ENCODE results near the gene TSSK3. TPM values are rescaled to one million over a fixed set of nuclear protein-coding genes. Genes with fewer than 3 reads are reported as not detected.

TSSK3 gene
- total and polyA plus RNA-seq, 9 of the 15 experiments (the other 6 are each of a cell fraction or from before 2014, with no cell fraction given), result 0.27 to 2.8 (median 1.9) TPM

DNA sequence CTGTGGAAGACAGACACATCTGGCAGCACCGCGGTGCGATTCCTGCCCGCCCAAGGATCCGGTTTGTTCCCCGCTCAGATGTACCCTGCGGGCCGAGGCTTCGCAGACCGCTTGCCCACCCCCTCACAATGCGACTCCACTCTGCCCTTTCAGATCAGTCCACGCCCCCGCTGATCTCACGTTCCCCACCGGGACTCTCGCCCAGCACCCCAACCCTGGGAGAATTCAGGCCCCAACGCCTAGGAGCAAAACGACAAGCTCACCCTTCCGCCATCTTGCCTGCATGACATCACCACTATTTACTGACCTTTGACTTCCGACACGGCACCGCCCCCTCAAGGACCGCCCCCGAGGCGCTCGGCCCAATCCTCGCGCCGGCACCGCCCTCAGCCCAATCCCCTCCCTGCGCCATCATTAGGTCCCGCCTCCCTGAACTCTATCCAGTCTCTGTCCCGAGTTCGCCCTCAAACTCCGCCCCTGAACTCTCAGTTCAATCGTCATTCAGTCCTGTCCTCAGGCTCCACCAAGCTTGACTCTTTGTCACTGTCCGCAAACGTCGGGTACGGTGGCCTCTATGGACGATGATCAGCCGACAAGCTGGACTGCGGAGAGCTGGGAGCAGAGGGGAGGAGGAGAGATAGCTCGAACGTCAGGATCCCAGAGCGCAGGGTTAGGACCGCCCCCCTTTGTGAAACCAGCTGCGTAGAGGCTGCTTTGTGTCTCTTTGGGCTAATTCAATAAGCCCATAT lies 32.0 kb downstream of the TSSK3 start, which contains the start of gene BSDC1 (continued):
- TF ChIP-seq, protein P1, sequence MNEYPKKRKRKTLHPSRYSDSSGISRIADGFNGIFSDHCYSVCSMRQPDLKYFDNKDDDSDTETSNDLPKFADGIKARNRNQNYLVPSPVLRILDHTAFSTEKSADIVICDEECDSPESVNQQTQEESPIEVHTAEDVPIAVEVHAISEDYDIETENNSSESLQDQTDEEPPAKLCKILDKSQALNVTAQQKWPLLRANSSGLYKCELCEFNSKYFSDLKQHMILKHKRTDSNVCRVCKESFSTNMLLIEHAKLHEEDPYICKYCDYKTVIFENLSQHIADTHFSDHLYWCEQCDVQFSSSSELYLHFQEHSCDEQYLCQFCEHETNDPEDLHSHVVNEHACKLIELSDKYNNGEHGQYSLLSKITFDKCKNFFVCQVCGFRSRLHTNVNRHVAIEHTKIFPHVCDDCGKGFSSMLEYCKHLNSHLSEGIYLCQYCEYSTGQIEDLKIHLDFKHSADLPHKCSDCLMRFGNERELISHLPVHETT (CRISPR knock-in tag; conservative IDR thresholded peaks at IDR 0.05 in 1 of 2, IDR thresholded peaks at IDR 0.05 in 1 of 2), result peak in 1 of 2 experiments; percentile 86; a peak in 2 of 4 replicates
- no peak for TF ChIP-seq ZNF778 (CRISPR knock-in tag; IDR thresholded peaks at IDR 0.05)
- no peak for TF ChIP-seq ZNF12 (CRISPR knock-in tag; IDR thresholded peaks at IDR 0.05)
- TF ChIP-seq ZKSCAN3 (CRISPR knock-in tag; IDR thresholded peaks at IDR 0.05), result no peak
- no peak for TF ChIP-seq ZNF408 (CRISPR knock-in tag; IDR thresholded peaks at IDR 0.05; ENCODE audit: low read depth)
- TF ChIP-seq, protein P2, sequence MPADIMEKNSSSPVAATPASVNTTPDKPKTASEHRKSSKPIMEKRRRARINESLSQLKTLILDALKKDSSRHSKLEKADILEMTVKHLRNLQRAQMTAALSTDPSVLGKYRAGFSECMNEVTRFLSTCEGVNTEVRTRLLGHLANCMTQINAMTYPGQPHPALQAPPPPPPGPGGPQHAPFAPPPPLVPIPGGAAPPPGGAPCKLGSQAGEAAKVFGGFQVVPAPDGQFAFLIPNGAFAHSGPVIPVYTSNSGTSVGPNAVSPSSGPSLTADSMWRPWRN (IDR thresholded peaks at IDR 0.05; ENCODE audit: low read depth), result no peak
- TF ChIP-seq, protein P3, sequence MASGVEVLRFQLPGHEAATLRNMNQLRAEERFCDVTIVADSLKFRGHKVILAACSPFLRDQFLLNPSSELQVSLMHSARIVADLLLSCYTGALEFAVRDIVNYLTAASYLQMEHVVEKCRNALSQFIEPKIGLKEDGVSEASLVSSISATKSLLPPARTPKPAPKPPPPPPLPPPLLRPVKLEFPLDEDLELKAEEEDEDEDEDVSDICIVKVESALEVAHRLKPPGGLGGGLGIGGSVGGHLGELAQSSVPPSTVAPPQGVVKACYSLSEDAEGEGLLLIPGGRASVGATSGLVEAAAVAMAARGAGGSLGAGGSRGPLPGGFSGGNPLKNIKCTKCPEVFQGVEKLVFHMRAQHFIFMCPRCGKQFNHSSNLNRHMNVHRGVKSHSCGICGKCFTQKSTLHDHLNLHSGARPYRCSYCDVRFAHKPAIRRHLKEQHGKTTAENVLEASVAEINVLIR (CRISPR knock-in tag; IDR thresholded peaks at IDR 0.05), result peak; percentile 58
- TF ChIP-seq NFIC (IDR thresholded peaks at IDR 0.05), result peak; percentile 34
- peak; percentile 98 for TF ChIP-seq JUND (IDR thresholded peaks at IDR 0.05; ENCODE audit: borderline replicate concordance, low read depth, low read length)
- TF ChIP-seq JUND (tag; IDR thresholded peaks at IDR 0.05; ENCODE audit: borderline replicate concordance, low read depth, low read length), result peak; percentile 99
- no peak for TF ChIP-seq ZNF79 (CRISPR knock-in tag; IDR thresholded peaks at IDR 0.05; ENCODE audit: low read depth)
- no peak for TF ChIP-seq MCM3 (IDR thresholded peaks at IDR 0.05)
- TF ChIP-seq RAD51 (IDR thresholded peaks at IDR 0.05; ENCODE audit: borderline replicate concordance, low read depth), result no peak; the same call in 1 of the 2 replicates
- TF ChIP-seq CEBPB (tag; IDR thresholded peaks at IDR 0.05), result no peak
- peak; percentile 48; the same call in 1 of the 2 replicates for TF ChIP-seq ARID1B (IDR thresholded peaks at IDR 0.05)
- TF ChIP-seq XRCC4 (IDR thresholded peaks at IDR 0.05; ENCODE audit: extremely low read depth, insufficient read depth, insufficient read length), result no peak
- TF ChIP-seq, protein P4, sequence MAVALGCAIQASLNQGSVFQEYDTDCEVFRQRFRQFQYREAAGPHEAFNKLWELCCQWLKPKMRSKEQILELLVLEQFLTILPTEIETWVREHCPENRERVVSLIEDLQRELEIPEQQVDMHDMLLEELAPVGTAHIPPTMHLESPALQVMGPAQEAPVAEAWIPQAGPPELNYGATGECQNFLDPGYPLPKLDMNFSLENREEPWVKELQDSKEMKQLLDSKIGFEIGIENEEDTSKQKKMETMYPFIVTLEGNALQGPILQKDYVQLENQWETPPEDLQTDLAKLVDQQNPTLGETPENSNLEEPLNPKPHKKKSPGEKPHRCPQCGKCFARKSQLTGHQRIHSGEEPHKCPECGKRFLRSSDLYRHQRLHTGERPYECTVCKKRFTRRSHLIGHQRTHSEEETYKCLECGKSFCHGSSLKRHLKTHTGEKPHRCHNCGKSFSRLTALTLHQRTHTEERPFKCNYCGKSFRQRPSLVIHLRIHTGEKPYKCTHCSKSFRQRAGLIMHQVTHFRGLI (CRISPR knock-in tag; IDR thresholded peaks at IDR 0.05), result no peak
- TF ChIP-seq ZNF212 (CRISPR knock-in tag; IDR thresholded peaks at IDR 0.05), result no peak
- peak; percentile 41 for TF ChIP-seq CEBPG (CRISPR knock-in tag; IDR thresholded peaks at IDR 0.05)
- TF ChIP-seq CEBPG (tag; conservative IDR thresholded peaks at IDR 0.05 in 1 of 2, IDR thresholded peaks at IDR 0.05 in 1 of 2), result no peak; a peak in 1 of 4 replicates
- no peak for TF ChIP-seq PPARD (CRISPR knock-in tag; IDR thresholded peaks at IDR 0.05)
- peak; percentile 95 for TF ChIP-seq NFRKB (IDR thresholded peaks at IDR 0.05; ENCODE audit: low read depth)
- TF ChIP-seq KDM2B (CRISPR knock-in tag; IDR thresholded peaks at IDR 0.05), result peak; percentile 74; the same call in 1 of the 2 replicates
- no peak for TF ChIP-seq HNRNPL (IDR thresholded peaks at IDR 0.05; ENCODE audit: low read depth, low read length)
- TF ChIP-seq FOXJ2 (tag; IDR thresholded peaks at IDR 0.05), result peak; percentile 84
- peak; percentile 45 for TF ChIP-seq NFYB (IDR thresholded peaks at IDR 0.05; ENCODE audit: extremely low read depth, insufficient read length)
